Subcutaneous adipose tissue (tissue), 4 donors: ENCODE data around the gene CASK. TPM values are rescaled to one million over a fixed set of nuclear protein-coding genes. Genes with fewer than 3 reads are reported as not detected.

Experiments
- total RNA-seq, 4 donors: library from RNA; depleted of rRNA; stranded (reverse); fragments of >200 nt; gene quantifications; one replicate each; pipeline ENCODE4 v1.1.0, GENCODE V29; 2016
- TF ChIP-seq, protein P1 (sequence below): fragments of 450-650 bp; IDR thresholded peaks from one replicate; pipeline ENCODE4 v1.5.1; 2016; ENCODE audit warnings: low read depth, mild to moderate bottlenecking, control low read depth, antibody characterized with exemption, moderate library complexity

CASK gene
- total RNA-seq, 4 donors from 2014 or later: 27.4 to 48.1 (median 32.5) TPM

- TF ChIP-seq, protein P1, sequence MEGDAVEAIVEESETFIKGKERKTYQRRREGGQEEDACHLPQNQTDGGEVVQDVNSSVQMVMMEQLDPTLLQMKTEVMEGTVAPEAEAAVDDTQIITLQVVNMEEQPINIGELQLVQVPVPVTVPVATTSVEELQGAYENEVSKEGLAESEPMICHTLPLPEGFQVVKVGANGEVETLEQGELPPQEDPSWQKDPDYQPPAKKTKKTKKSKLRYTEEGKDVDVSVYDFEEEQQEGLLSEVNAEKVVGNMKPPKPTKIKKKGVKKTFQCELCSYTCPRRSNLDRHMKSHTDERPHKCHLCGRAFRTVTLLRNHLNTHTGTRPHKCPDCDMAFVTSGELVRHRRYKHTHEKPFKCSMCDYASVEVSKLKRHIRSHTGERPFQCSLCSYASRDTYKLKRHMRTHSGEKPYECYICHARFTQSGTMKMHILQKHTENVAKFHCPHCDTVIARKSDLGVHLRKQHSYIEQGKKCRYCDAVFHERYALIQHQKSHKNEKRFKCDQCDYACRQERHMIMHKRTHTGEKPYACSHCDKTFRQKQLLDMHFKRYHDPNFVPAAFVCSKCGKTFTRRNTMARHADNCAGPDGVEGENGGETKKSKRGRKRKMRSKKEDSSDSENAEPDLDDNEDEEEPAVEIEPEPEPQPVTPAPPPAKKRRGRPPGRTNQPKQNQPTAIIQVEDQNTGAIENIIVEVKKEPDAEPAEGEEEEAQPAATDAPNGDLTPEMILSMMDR: no peak
These were observed 227.9 kb downstream of the CASK start for GRCh38 chrX:41695426-41695825.

DNA sequence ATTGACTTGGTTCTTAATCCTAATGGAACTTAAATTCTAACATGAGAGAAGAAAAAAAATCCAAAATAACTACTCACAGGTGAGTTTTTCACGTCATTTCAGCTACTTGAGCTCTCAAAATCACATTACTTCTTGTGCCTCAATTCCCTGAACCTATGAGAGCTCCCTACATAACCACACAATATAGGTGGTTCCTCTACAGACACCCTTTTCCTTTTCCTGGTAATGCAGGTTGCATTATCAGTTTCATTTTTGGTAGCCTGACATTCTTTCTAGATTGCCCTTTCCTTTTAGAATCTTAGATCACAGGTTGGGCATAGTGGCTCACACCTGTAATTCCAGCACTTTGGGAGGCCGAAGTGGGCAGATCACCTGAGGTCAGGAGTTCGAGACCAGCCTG lies 230.3 kb downstream of the CASK start:
- TF ChIP-seq, protein P1: no peak

GRCh38 chrX:41692162-41692749 lies 231.1 kb downstream of the CASK start:
- TF ChIP-seq, protein P1: no peak

- TF ChIP-seq, protein P1: no peak
These were observed 233.6 kb downstream of the CASK start for GRCh38 chrX:41689711-41690110.

- TF ChIP-seq, protein P1: no peak
These were observed 234.5 kb downstream of the CASK start, which contains the start of gene GPR34 for GRCh38 chrX:41688835-41689234. TSS of gene GPR34 (plus strand) at chrX:41688973. CDS start at chrX:41695634, 6,661 bp downstream.

GRCh38 chrX:41688156-41688555 lies 235.2 kb downstream of the CASK start:
- TF ChIP-seq, protein P1: no peak

DNA sequence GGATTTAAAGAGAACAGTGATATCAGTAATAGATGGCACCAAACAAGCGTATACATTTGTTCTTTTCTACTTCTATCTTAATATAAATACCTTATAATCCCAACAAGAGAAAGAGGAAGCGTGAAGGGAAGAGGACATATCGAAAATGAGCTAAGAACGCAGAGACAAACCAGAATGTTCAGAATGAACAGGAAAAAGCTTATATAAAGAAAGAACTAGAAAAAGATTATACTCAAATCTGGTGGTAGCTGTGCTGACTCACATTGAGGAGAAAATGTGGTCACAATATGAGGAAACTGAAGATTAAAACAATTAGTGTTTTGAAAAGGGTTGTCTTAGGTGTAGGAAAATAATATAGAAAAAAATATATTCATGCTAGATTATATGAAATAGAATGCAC lies 236.6 kb downstream of the CASK start:
- TF ChIP-seq, protein P1: no peak
